Non-pigmented ciliary epithelial cell (primary cell): ENCODE results near the gene RNF167.

Experiments used
- DNase-seq: peaks from one replicate; pipeline ENCODE4 v3.0.0-alpha.2; 2010; ENCODE audit warnings: low read depth

Gene RNF167

GRCh38 chr17:4953451-4953961 lies 13.4 kb downstream of the RNF167 start:
- no peak for DNase-seq

GRCh38 chr17:4955091-4955490 lies 15.0 kb downstream of the RNF167 start:
- no peak for DNase-seq

- no peak for DNase-seq
Measured at GRCh38 chr17:4956493-4957061, 16.5 kb downstream of the RNF167 start.

- no peak for DNase-seq
Measured at GRCh38 chr17:4958102-4958501, 18.0 kb downstream of the RNF167 start.

GRCh38 chr17:4959261-4959965 lies 19.3 kb downstream of the RNF167 start:
- no peak for DNase-seq

GRCh38 chr17:4960279-4960922 lies 20.3 kb downstream of the RNF167 start:
- no peak for DNase-seq

- no peak for DNase-seq
Measured at GRCh38 chr17:4965311-4965986, 25.4 kb downstream of the RNF167 start.

- DNase-seq = peak; percentile 99
Measured at GRCh38 chr17:4966844-4967538, 26.9 kb downstream of the RNF167 start.

GRCh38 chr17:4967539-4968485 lies 27.7 kb downstream of the RNF167 start, which contains the start of gene SPAG7:
SPAG7 (minus strand) TSS chr17:4967817; CDS start chr17:4967804, 13 bp downstream.
- DNase-seq = peak; percentile 89

- DNase-seq = no peak
Measured at GRCh38 chr17:4968486-4969046, 28.5 kb downstream of the RNF167 start.

GRCh38 chr17:4969047-4969550 lies 29.0 kb downstream of the RNF167 start:
- peak; percentile 90 for DNase-seq

GRCh38 chr17:4969551-4970173 lies 29.6 kb downstream of the RNF167 start:
- no peak for DNase-seq

- DNase-seq = no peak
Measured at GRCh38 chr17:4970273-4970672, 30.2 kb downstream of the RNF167 start.

GRCh38 chr17:4971826-4972225 lies 31.8 kb downstream of the RNF167 start:
- no peak for DNase-seq

GRCh38 chr17:4972322-4972721 lies 32.3 kb downstream of the RNF167 start:
- no peak for DNase-seq

- no peak for DNase-seq
Measured at GRCh38 chr17:4972752-4973151, 32.7 kb downstream of the RNF167 start.

GRCh38 chr17:4973256-4974114 lies 33.4 kb downstream of the RNF167 start:
- no peak for DNase-seq

- no peak for DNase-seq
Measured at GRCh38 chr17:4974115-4974670, 34.1 kb downstream of the RNF167 start.
